NOMO-1 treated with DMSO at 0.1 percent for 48 hours (cell line): Measurements from ENCODE around the gene UVSSA.
"Not testable (repeated sequence)": the region's sequence is repeated elsewhere in the genome, so short reads cannot be mapped to it uniquely, and the experiment has no call there.

ENCODE experiments used
- DNase-seq: peaks from one replicate; lab custom pipeline; 2025; ENCODE audit not compliant: unreplicated experiment; lab: John Stamatoyannopoulos, UW

UVSSA gene

DNA sequence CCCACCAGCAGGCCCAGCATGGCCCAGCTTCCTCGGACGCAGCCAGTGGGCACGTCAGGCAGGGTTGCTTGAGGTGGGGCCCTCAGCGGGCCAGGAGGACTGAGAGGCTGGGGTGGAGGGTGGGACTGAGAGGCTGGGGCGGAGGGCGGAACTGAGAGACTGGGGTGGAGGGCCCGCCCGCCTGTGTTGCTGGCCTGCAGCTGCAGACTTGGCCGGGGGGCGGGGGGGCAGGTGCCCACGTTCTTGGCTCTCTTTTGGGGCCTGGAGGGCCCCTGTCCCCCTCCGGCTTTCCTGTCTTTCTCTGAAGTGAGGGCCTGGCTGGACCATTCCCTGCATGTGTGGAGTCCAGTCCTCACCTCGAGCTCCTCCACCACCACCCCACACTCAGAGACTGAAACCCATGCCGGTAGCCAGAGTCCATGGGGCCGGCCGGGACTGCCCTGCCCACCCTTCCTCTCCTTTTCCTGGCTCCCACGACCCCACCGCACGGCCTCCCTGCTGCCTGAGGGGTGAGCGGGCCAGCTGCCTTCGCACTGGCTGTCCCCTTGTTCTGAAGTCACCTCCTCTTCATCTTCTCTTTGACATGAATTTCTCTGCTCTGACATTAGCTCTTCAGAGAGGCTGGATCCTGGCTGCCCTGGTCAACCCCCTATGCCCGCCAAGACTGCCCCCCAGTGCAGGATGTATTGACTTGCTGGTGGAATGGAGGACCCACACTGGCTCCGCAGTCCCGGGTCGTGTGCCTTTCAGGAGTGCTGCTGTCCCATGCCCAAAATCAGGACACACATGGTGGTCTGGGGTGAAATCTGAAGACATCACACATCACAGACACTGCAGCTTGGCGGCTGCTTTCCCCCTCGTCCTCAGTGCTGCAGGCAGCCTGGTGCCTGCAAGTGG is 69.3 kb downstream of the UVSSA start:
- DNase-seq, result no peak

- DNase-seq, result no peak
Observed at GRCh38 chr4:1416948-1417260, 69.9 kb downstream of the UVSSA start.

DNA sequence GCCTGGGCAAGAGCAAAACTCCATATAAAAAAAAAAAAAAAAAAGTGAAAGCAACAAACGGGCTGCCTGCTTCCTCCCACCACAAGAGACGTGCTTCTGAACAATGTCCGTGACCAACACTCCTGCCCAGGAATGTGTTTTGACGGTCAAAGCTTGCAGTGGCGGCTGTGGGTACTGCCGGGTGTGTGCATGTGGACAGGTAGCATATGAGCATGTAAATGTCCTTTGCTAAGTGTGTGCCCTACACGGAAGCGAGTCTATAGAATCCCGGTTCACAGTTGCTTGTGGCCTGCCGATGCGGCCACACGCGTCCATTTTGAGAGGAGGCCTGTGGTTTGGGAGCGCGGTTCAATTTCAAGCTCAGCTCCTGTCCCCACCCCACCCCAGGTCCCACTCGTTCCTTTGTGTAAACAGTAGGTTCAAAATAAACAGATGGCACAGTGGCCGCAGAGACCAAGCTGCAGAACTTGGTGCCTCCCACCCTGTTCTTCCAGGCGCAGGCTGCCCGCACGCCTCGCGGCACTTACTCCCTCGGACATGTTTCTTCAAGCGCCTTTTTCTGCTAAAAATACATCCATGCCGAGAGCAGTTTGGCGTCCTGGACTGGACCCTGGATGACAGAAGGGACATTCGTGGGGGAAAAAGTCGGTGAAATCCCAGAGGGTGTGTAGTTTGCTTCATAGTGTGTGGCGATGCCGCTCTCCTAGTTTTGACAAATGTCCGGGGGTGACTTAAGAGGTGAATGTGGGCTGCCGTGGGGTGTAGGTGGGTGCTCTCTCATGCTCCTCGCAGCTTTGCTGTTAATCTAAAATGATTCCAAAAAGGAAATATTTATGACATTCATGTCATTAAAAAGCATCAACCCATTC is 70.7 kb downstream of the UVSSA start:
- no peak for DNase-seq

DNA sequence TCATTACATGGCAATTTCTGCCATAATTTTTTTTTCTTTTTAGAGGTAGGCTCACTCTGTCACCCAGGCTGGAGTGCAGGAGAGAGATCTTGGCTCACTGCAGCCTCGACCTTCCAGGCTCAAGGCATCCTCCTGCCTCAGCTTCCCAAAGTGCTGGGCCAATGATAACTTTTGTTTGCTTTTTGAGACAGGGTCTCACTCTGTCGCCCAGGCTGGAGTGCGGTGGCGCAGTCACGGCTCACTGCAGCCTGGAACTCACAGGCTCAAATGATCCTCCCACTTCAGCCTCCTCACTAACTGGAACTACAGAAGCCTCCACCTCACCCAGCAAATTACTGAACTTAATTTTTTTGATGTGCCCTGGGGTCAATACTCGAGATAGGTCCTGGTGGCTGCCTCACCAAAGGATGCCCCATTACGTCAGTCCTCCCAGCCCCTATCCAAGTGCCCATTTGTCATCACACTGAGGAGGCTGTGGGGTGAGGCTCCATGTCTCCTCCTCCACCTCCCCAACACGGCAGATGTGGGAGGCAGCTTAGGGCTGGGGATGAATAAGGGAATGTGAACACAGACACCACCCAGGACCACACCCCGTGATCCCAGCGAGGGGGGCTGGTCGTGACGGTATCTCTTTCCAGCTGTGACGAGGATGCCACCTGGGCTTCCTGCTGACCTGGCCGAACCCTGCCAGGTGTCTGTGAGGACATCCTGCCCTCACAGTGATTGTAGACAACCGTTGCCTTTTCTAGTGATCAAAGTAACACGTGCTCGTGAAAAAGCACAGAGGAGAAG is 71.7 kb downstream of the UVSSA start:
- no peak for DNase-seq

DNA sequence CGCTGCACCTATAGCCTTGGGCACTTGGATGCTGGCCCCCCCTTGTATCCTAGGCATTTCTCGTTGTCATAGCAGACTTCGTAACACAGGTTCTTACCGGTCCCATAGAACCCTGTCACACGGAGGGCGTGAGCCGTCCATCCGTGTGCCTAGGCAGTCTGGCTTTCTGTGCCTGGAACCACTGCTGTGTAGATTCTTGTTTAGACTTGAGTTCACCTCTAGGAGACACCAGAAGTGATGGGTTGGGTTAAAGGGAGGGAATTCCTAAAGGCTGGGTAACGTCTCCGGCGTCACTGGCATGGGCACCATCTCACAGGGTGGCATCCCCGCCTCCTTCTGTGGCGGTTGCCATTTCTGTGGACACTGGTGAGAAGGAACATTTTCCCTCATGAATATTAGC is 72.7 kb downstream of the UVSSA start:
- DNase-seq, result no peak

DNA sequence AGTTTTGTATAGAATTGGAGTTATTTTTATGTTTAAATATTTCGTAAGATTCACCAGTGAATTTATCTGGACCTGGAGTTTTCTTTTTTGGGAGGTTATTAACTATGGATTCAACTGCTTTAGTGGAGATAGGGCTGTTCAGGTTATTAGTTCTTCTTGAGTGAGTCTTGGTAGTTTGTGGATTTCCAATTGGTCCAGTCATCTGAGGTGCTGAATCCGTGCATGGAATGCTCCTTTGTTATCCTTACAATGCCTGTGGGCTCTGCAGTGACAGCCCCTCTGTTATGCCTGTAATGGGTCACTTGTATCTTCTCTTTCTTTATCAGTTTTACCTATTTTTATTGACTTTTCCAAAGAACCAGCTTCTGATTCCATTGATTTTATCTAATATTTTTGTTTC is 74.6 kb downstream of the UVSSA start:
- no peak for DNase-seq

GRCh38 chr4:1427010-1427409 is 80.0 kb downstream of the UVSSA start:
- no peak for DNase-seq

- DNase-seq, result not testable (repeated sequence)
Observed at GRCh38 chr4:1443688-1444172, 96.7 kb downstream of the UVSSA start.
